ENCODE data around the gene PLCD3. TPM values are rescaled to one million over a fixed set of nuclear protein-coding genes. Genes with fewer than 3 reads are reported as not detected.

The PLCD3 gene
- total and polyA plus RNA-seq, 2 of the 13 experiments (the other 11 are each of a cell fraction or from before 2014, with no cell fraction given), result 11.3 to 39.1 TPM

DNA sequence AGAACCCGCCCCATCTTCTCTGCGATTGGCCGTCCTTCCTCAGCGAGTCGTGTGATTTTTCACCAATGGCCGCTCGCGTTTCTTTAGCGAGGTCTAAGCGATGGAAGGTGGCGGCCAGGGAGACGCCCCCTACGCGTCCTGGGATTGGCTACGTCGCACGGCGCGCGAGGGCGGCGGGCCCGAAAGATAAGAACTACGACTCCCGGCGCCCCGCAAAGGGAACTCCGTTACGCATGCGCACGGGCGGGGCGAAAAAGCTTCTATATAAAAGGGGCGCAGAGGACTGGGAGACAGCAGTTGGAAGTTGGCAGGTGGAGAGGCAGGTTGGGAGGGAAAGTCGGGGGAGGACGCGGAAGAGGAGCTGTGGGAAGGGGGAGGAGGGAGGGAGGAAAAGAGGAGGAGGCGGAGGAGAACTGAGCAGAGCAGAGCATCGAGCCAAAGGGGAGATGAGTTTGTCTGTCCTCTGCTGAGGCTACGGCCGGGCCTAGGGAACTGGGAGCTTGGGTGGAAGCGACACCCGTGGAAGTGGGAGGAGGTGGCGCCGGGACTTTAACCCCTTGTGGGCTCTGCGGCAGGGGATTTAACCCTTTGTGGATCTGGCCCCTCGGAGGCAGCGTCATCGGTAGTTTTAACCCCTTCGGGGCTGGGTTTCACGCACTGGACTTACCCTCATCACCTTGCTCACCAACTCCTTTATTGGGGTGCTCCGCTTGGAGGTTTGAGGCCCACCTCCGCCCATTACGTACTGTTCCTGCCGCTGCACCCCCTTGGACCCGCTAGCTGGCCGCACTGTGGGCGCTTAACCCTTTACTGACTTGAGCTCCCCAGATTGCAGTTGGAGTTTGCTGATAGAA lies 16.1 kb upstream of the PLCD3 start, which contains the start of gene HEXIM1 (continued):
- TF ChIP-seq, protein P1, sequence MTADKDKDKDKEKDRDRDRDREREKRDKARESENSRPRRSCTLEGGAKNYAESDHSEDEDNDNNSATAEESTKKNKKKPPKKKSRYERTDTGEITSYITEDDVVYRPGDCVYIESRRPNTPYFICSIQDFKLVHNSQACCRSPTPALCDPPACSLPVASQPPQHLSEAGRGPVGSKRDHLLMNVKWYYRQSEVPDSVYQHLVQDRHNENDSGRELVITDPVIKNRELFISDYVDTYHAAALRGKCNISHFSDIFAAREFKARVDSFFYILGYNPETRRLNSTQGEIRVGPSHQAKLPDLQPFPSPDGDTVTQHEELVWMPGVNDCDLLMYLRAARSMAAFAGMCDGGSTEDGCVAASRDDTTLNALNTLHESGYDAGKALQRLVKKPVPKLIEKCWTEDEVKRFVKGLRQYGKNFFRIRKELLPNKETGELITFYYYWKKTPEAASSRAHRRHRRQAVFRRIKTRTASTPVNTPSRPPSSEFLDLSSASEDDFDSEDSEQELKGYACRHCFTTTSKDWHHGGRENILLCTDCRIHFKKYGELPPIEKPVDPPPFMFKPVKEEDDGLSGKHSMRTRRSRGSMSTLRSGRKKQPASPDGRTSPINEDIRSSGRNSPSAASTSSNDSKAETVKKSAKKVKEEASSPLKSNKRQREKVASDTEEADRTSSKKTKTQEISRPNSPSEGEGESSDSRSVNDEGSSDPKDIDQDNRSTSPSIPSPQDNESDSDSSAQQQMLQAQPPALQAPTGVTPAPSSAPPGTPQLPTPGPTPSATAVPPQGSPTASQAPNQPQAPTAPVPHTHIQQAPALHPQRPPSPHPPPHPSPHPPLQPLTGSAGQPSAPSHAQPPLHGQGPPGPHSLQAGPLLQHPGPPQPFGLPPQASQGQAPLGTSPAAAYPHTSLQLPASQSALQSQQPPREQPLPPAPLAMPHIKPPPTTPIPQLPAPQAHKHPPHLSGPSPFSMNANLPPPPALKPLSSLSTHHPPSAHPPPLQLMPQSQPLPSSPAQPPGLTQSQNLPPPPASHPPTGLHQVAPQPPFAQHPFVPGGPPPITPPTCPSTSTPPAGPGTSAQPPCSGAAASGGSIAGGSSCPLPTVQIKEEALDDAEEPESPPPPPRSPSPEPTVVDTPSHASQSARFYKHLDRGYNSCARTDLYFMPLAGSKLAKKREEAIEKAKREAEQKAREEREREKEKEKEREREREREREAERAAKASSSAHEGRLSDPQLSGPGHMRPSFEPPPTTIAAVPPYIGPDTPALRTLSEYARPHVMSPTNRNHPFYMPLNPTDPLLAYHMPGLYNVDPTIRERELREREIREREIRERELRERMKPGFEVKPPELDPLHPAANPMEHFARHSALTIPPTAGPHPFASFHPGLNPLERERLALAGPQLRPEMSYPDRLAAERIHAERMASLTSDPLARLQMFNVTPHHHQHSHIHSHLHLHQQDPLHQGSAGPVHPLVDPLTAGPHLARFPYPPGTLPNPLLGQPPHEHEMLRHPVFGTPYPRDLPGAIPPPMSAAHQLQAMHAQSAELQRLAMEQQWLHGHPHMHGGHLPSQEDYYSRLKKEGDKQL (CRISPR knock-in tag; IDR thresholded peaks at IDR 0.05; ENCODE audit: low read depth), result peak; percentile 68; the same call in 1 of the 2 replicates
- peak; percentile 96; the same call in 1 of the 2 replicates for TF ChIP-seq KLF11 (CRISPR knock-in tag; IDR thresholded peaks at IDR 0.05)
- TF ChIP-seq, protein P2, sequence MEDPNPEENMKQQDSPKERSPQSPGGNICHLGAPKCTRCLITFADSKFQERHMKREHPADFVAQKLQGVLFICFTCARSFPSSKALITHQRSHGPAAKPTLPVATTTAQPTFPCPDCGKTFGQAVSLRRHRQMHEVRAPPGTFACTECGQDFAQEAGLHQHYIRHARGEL (CRISPR knock-in tag; IDR thresholded peaks at IDR 0.05), result 0 out of 2 replicates have a peak, but pooled peaks have one; percentile 53
- peak in 1 of 2 experiments; percentile 84; a peak in 2 of 4 replicates for TF ChIP-seq REST (IDR thresholded peaks at IDR 0.05; ENCODE audit: borderline replicate concordance in 1 of 2, low read depth in 1 of 2, low read length in 2 of 2)
- TF ChIP-seq BRCA1 (CRISPR knock-in tag; IDR thresholded peaks at IDR 0.05), result no peak; the same call in 1 of the 2 replicates
- TF ChIP-seq, protein P3, sequence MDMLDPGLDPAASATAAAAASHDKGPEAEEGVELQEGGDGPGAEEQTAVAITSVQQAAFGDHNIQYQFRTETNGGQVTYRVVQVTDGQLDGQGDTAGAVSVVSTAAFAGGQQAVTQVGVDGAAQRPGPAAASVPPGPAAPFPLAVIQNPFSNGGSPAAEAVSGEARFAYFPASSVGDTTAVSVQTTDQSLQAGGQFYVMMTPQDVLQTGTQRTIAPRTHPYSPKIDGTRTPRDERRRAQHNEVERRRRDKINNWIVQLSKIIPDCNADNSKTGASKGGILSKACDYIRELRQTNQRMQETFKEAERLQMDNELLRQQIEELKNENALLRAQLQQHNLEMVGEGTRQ (IDR thresholded peaks at IDR 0.05; ENCODE audit: low read depth, low read length), result 0 out of 2 replicates have a peak, but pooled peaks have one; percentile 6
- TF ChIP-seq, protein P3 (CRISPR knock-in tag; IDR thresholded peaks at IDR 0.05; ENCODE audit: borderline replicate concordance), result peak; percentile 3; the same call in 1 of the 2 replicates
- no peak; the same call in 1 of the 2 replicates for TF ChIP-seq CHCHD3 (CRISPR knock-in tag; IDR thresholded peaks at IDR 0.05)
- TF ChIP-seq ZNF557 (CRISPR knock-in tag; IDR thresholded peaks at IDR 0.05), result peak; percentile 83; the same call in 1 of the 2 replicates
- peak; percentile 100 for TF ChIP-seq ZNF652 (CRISPR knock-in tag; IDR thresholded peaks at IDR 0.05; ENCODE audit: borderline replicate concordance, low read depth)
- TF ChIP-seq ZNF333 (CRISPR knock-in tag; IDR thresholded peaks at IDR 0.05; ENCODE audit: borderline replicate concordance), result peak; percentile 40; the same call in 1 of the 2 replicates
- TF ChIP-seq ARNTL (CRISPR knock-in tag; IDR thresholded peaks at IDR 0.05), result peak; percentile 76
- TF ChIP-seq, protein P4, sequence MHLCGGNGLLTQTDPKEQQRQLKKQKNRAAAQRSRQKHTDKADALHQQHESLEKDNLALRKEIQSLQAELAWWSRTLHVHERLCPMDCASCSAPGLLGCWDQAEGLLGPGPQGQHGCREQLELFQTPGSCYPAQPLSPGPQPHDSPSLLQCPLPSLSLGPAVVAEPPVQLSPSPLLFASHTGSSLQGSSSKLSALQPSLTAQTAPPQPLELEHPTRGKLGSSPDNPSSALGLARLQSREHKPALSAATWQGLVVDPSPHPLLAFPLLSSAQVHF (CRISPR knock-in tag; IDR thresholded peaks at IDR 0.05), result peak; percentile 41; the same call in 1 of the 2 replicates
- TF ChIP-seq SSRP1 (CRISPR knock-in tag; IDR thresholded peaks at IDR 0.05), result no peak; the same call in 1 of the 2 replicates
- peak; percentile 98 for TF ChIP-seq NBN (conservative IDR thresholded peaks at IDR 0.05)
- TF ChIP-seq ZBTB7B (CRISPR knock-in tag; IDR thresholded peaks at IDR 0.05), result peak; percentile 71
